Measurements from ENCODE around the gene RMP24.

DNA sequence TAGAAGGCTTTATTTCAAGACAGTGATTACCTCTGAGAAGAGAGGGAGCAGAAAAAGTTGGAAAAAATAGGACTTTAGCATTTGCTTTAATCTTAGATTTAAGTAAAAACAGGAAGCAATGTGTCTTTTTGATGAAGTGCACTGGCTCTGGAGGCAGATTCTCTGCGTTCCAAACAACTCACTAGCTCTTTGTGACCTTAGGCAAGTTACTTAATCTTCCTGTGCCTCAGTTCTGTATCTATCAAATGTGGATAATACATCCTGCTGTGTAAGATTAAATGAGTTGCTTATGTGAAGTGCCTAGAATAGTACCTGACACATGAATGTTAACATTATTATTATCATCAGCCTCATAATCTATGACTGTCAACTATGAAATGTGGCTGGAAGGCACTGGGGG lies 52.5 kb downstream of the RMP24 start:
- TF ChIP-seq, protein P1, sequence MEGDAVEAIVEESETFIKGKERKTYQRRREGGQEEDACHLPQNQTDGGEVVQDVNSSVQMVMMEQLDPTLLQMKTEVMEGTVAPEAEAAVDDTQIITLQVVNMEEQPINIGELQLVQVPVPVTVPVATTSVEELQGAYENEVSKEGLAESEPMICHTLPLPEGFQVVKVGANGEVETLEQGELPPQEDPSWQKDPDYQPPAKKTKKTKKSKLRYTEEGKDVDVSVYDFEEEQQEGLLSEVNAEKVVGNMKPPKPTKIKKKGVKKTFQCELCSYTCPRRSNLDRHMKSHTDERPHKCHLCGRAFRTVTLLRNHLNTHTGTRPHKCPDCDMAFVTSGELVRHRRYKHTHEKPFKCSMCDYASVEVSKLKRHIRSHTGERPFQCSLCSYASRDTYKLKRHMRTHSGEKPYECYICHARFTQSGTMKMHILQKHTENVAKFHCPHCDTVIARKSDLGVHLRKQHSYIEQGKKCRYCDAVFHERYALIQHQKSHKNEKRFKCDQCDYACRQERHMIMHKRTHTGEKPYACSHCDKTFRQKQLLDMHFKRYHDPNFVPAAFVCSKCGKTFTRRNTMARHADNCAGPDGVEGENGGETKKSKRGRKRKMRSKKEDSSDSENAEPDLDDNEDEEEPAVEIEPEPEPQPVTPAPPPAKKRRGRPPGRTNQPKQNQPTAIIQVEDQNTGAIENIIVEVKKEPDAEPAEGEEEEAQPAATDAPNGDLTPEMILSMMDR (IDR thresholded peaks at IDR 0.05) = no peak
- TF ChIP-seq POLR2A (IDR thresholded peaks at IDR 0.05) = no peak
